OCI-LY1 (cell line): ENCODE measurements around the gene IRAG1.

Experiments
- H2AFZ ChIP-seq: fragments of 200-600 bp; sonication (generic), shearing (Covaris generic); 2 replicates; pipeline ENCODE4 v1.6.0; 2014; ENCODE audit warnings: antibody characterized with exemption, mild to moderate bottlenecking, low read length
- H3F3A ChIP-seq: fragments of 200-600 bp; sonication (generic), shearing (Covaris generic); 2 replicates; pipeline ENCODE4 v1.6.0; 2014; ENCODE audit warnings: mild to moderate bottlenecking, antibody characterized with exemption, low read length, moderate library complexity; ENCODE audit not compliant: insufficient read depth
- H3K27ac ChIP-seq: fragments of 200-600 bp; sonication (generic); 2 replicates; pipeline ENCODE4 v1.5.1; 2014; ENCODE audit warnings: low read length, mixed run types, mild to moderate bottlenecking, low read depth; ENCODE audit not compliant: poor library complexity, severe bottlenecking
- H3K27me3 ChIP-seq: fragments of 200-600 bp; sonication (generic); 2 replicates; pipeline ENCODE4 v1.6.0; 2014; ENCODE audit warnings: antibody characterized with exemption, mild to moderate bottlenecking, low read length, moderate library complexity; ENCODE audit not compliant: insufficient read depth
- H3K36me3 ChIP-seq: fragments of 200-600 bp; sonication (generic); 2 replicates; pipeline ENCODE4 v1.6.1; 2014; ENCODE audit warnings: mild to moderate bottlenecking, antibody characterized with exemption, low read length, moderate library complexity, mixed read lengths; ENCODE audit not compliant: insufficient read depth
- H3K4me1 ChIP-seq: fragments of 200-600 bp; sonication (generic); 2 replicates; pipeline ENCODE4 v1.5.1; 2014; ENCODE audit warnings: mild to moderate bottlenecking, low read length, moderate library complexity; ENCODE audit not compliant: insufficient read depth, severe bottlenecking
- H3K4me2 ChIP-seq: fragments of 200-600 bp; sonication (generic), shearing (Covaris generic); 2 replicates; pipeline ENCODE4 v1.6.1; 2014; ENCODE audit warnings: low read length
- H3K4me3 ChIP-seq: fragments of 200-600 bp; sonication (generic); 2 replicates; pipeline ENCODE4 v1.5.1; 2014; ENCODE audit warnings: low read length, low read depth, mild to moderate bottlenecking, mixed read lengths; ENCODE audit not compliant: poor library complexity, severe bottlenecking
- H3K79me2 ChIP-seq: fragments of 200-600 bp; shearing (Covaris generic); 2 replicates; pipeline ENCODE4 v1.6.1; 2016; ENCODE audit warnings: mixed run types, low read length, mixed read lengths; ENCODE audit not compliant: insufficient read depth
- H3K9ac ChIP-seq: fragments of 200-600 bp; sonication (generic), shearing (Covaris generic); 2 replicates; pipeline ENCODE4 v1.6.1; 2014; ENCODE audit warnings: mild to moderate bottlenecking, low read length, mixed read lengths
- H3K9me2 ChIP-seq: fragments of 200-600 bp; sonication (generic), shearing (Covaris generic); 2 replicates; pipeline ENCODE4 v1.6.1; 2014; ENCODE audit warnings: low read depth, mild to moderate bottlenecking, low read length, mixed read lengths
- H3K9me3 ChIP-seq: fragments of 200-600 bp; shearing (Covaris generic); 2 replicates; pipeline ENCODE4 v1.6.1; 2014; ENCODE audit warnings: low read length, mixed read lengths
- H4K20me1 ChIP-seq: fragments of 200-600 bp; sonication (generic), shearing (Covaris generic); 2 replicates; pipeline ENCODE4 v1.6.0; 2016; ENCODE audit warnings: mild to moderate bottlenecking, low read length; ENCODE audit not compliant: insufficient read depth
- EZH2 ChIP-seq: fragments of 200-600 bp; sonication (generic), shearing (Covaris generic); IDR thresholded peaks from 2 replicates; pipeline ENCODE4 v1.8.0; 2017; ENCODE audit warnings: borderline replicate concordance, mixed run types, mild to moderate bottlenecking, antibody characterized with exemption, low read length, moderate library complexity, mixed read lengths
- TF ChIP-seq, protein P1 (sequence below): fragments of 200-600 bp; sonication (generic), shearing (Covaris generic); IDR thresholded peaks from 2 replicates; pipeline ENCODE4 v1.5.1; 2017; ENCODE audit warnings: mild to moderate bottlenecking, antibody characterized with exemption, low read length, moderate library complexity, mixed read lengths

IRAG1 gene, protein sequence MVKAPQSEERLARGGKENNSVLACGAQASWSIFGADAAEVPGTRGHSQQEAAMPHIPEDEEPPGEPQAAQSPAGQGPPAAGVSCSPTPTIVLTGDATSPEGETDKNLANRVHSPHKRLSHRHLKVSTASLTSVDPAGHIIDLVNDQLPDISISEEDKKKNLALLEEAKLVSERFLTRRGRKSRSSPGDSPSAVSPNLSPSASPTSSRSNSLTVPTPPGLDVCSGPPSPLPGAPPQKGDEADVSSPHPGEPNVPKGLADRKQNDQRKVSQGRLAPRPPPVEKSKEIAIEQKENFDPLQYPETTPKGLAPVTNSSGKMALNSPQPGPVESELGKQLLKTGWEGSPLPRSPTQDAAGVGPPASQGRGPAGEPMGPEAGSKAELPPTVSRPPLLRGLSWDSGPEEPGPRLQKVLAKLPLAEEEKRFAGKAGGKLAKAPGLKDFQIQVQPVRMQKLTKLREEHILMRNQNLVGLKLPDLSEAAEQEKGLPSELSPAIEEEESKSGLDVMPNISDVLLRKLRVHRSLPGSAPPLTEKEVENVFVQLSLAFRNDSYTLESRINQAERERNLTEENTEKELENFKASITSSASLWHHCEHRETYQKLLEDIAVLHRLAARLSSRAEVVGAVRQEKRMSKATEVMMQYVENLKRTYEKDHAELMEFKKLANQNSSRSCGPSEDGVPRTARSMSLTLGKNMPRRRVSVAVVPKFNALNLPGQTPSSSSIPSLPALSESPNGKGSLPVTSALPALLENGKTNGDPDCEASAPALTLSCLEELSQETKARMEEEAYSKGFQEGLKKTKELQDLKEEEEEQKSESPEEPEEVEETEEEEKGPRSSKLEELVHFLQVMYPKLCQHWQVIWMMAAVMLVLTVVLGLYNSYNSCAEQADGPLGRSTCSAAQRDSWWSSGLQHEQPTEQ

DNA sequence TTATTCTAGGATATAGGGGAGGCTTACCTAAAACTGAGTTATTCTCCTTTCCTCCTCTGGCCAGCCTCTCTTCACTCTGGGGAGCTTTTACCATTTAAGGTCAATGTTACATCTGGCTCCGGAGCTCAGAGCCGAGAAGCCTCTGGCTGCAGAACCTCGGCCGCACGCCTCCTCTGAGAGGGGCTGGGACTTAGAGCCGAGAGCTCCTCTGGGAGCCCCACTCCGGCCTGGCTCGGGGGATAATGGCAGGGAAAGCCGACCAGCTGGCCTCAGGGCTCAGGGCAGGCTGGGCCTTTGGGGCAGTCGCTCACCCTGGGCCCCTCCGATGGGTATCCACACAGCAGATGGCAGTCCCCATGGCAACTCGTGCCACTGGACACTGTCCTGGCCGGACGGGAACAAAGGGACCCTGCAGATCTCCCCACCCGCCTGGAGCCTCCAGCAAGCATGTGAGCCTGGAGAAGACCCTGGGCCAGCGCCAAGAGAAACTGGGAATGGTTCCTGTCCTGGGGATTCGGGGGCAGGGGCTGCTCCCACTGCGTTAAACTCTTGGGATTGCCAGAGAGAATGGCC, at the start of gene IRAG1:
Gene IRAG1 (minus strand): TSS at position 247 of the 573 bp plus-strand sequence. CDS start 153 bp downstream, at position 94.
- Histone ChIP-seq H3K4me2 (no peak within 1 kb of the TSS), H3K27me3 (no peaks in the 10 kb centered on the region), H3K9me3 (no peaks in the 10 kb centered on the region), H3K79me2 (no peaks in the 10 kb centered on the region), H3K36me3 (no peaks in the 10 kb centered on the region), H3K9ac (no peak within 1 kb of the TSS), H3K4me1 (no peaks in the 10 kb centered on the region), H2AFZ (no peak within 1 kb of the TSS), H3K4me3 (no peak within 1 kb of the TSS), H3K9me2 (no peaks in the 10 kb centered on the region), H3K27ac (no peak within 1 kb of the TSS), H3F3A (no peaks in the 10 kb centered on the region), H4K20me1 (no peaks in the 10 kb centered on the region)
- TF ChIP-seq, protein P1, sequence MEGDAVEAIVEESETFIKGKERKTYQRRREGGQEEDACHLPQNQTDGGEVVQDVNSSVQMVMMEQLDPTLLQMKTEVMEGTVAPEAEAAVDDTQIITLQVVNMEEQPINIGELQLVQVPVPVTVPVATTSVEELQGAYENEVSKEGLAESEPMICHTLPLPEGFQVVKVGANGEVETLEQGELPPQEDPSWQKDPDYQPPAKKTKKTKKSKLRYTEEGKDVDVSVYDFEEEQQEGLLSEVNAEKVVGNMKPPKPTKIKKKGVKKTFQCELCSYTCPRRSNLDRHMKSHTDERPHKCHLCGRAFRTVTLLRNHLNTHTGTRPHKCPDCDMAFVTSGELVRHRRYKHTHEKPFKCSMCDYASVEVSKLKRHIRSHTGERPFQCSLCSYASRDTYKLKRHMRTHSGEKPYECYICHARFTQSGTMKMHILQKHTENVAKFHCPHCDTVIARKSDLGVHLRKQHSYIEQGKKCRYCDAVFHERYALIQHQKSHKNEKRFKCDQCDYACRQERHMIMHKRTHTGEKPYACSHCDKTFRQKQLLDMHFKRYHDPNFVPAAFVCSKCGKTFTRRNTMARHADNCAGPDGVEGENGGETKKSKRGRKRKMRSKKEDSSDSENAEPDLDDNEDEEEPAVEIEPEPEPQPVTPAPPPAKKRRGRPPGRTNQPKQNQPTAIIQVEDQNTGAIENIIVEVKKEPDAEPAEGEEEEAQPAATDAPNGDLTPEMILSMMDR = no peak

DNA sequence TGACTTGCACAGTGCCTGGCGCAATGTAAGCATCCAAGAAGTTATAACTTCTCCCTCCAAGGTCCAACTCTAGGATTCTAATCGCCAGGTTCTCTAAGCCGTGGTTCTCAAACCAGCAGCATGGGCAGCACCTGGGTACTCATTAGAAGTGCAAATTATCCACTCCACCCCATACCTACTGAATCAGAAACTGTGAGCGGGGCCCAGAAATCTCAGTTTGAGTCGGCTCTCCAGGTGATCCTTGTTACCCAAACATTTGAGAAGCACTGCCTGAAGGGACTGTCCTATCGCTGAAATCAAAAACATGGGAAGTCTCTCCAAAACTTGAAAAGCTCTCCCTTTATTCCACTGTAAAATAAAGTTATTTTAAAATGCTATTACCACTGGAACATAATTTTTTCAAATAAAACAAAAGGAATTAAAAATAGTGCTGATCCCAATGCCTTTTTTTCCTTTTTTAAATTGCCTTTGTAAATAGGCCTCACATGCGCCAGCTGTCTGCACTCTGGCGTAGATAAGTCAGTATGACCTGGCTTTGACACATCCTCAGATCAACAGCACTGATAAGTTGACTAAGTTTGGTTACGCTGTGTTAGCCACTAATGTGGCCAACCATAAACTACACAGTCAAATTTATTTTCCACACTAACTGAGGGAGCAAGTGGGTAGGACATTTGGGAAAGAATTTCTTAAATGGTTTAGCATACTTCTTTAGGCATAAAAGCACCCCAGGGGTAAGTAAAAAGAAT, 49.1 kb upstream of the IRAG1 start:
- Histone ChIP-seq H2AFZ (no peak overlapping the region), H3K27me3 (no peaks in the 10 kb centered on the region), H3K79me2 (no peaks in the 10 kb centered on the region), H3K4me3 (no peak overlapping the region), H3K9me3 (no peaks in the 10 kb centered on the region), H3K9me2 (no peaks in the 10 kb centered on the region), H4K20me1 (no peaks in the 10 kb centered on the region), H3K27ac (no peak overlapping the region), H3K9ac (no peak overlapping the region), H3K4me1 (peaks cover 6% of the 10 kb centered on the region), H3K4me2 (no peak overlapping the region), H3F3A (no peaks in the 10 kb centered on the region), H3K36me3 (no peaks in the 10 kb centered on the region)
- TF ChIP-seq, protein P1 = no peak
- TF ChIP-seq EZH2 = no peak
